PC-9 (cell line): ENCODE results near the gene DPYSL4.

Experiments
- CTCF ChIP-seq: fragments of 200-600 bp; sonication (generic); conservative IDR thresholded peaks from 2 replicates; pipeline ENCODE4 v1.6.1; 2017; ENCODE audit warnings: mixed run types, antibody characterized with exemption, mild to moderate bottlenecking, moderate library complexity
- EZH2 ChIP-seq: fragments of 200-600 bp; sonication (generic); IDR thresholded peaks from 2 replicates; pipeline ENCODE4 v1.8.0; 2017; ENCODE audit warnings: antibody characterized with exemption, low read depth

GRCh38 chr10:132254841-132255240 is 68.1 kb downstream of the DPYSL4 start:
- TF ChIP-seq CTCF (no peak), EZH2 (no peak)
